Frontal cortex (tissue), 4 donors: ENCODE measurements around the gene THSD7B. TPM values are rescaled to one million over a fixed set of nuclear protein-coding genes. Genes with fewer than 3 reads are reported as not detected.

ENCODE experiments used
- DNase-seq, 2 donors: peaks; one replicate each; pipeline ENCODE4 v3.0.0; 2012; ENCODE audit warnings: low spot score in 2 of 2
- FAIRE-seq: peaks from 2 replicates; lab custom pipeline; 2012; peaks lifted over from hg19 to GRCh38; lab: Jason Lieb, UNC
- total RNA-seq: library from RNA; depleted of rRNA; stranded (reverse); fragments of >200 nt; gene quantifications from one replicate; pipeline ENCODE4 v1.2.3, GENCODE V29; 2014
- donor health status: control.
- donor health status: control.
- donor health status: control.

Gene THSD7B
- total RNA-seq, 1 donor from 2014 or later, result 13.9 TPM

GRCh38 chr2:136796339-136796738, 31.0 kb downstream of the THSD7B start:
- no peak for FAIRE-seq
- no peak for DNase-seq

GRCh38 chr2:136798766-136799165, 33.4 kb downstream of the THSD7B start:
- FAIRE-seq, result no peak
- no peak for DNase-seq

GRCh38 chr2:136801661-136802060, 36.3 kb downstream of the THSD7B start:
- DNase-seq (no peak), FAIRE-seq (no peak)

GRCh38 chr2:136809998-136810397, 44.7 kb downstream of the THSD7B start:
- FAIRE-seq, result no peak
- no peak for DNase-seq

GRCh38 chr2:136818839-136819238, 53.5 kb downstream of the THSD7B start:
- DNase-seq, result no peak
- no peak for FAIRE-seq

- FAIRE-seq (no peak), DNase-seq (no peak)
Observed at GRCh38 chr2:136823291-136823690, 57.9 kb downstream of the THSD7B start.

GRCh38 chr2:136828162-136828561, 62.8 kb downstream of the THSD7B start:
- no peak for DNase-seq
- no peak for FAIRE-seq

- no peak for FAIRE-seq
- DNase-seq, result no peak
Observed at GRCh38 chr2:136828774-136829173, 63.4 kb downstream of the THSD7B start.

GRCh38 chr2:136844546-136844945, 79.2 kb downstream of the THSD7B start:
- DNase-seq (no peak), FAIRE-seq (no peak)

- no peak for DNase-seq
Observed at GRCh38 chr2:136858656-136859055, 93.3 kb downstream of the THSD7B start.

GRCh38 chr2:136860443-136860958, 95.2 kb downstream of the THSD7B start:
- FAIRE-seq (no peak), DNase-seq (no peak)

More at GRCh38 chr2:136858656-136859055, 93.3 kb downstream of the THSD7B start:
- FAIRE-seq, result no peak

GRCh38 chr2:136863468-136863867, 98.1 kb downstream of the THSD7B start:
- no peak for DNase-seq
- no peak for FAIRE-seq

GRCh38 chr2:136863874-136864273, 98.5 kb downstream of the THSD7B start:
- DNase-seq, result no peak
- FAIRE-seq, result no peak

- FAIRE-seq (no peak), DNase-seq (no peak)
Observed at GRCh38 chr2:136871424-136871823, 106.1 kb downstream of the THSD7B start.

- FAIRE-seq (no peak), DNase-seq (no peak)
Observed at GRCh38 chr2:136874258-136874657, 108.9 kb downstream of the THSD7B start.

GRCh38 chr2:136891100-136891499, 125.8 kb downstream of the THSD7B start:
- FAIRE-seq, result no peak
- DNase-seq, result no peak

- FAIRE-seq (no peak), DNase-seq (no peak)
Observed at GRCh38 chr2:136894007-136894634, 128.8 kb downstream of the THSD7B start.

GRCh38 chr2:136901732-136902131, 136.4 kb downstream of the THSD7B start:
- DNase-seq, result no peak
- no peak for FAIRE-seq

- no peak for FAIRE-seq
Observed at GRCh38 chr2:136905779-136906178, 140.4 kb downstream of the THSD7B start.

GRCh38 chr2:136909777-136910176, 144.4 kb downstream of the THSD7B start:
- FAIRE-seq, result no peak
- no peak for DNase-seq

More at GRCh38 chr2:136905779-136906178, 140.4 kb downstream of the THSD7B start:
- DNase-seq, result no peak

- DNase-seq (no peak), FAIRE-seq (no peak)
Observed at GRCh38 chr2:136916131-136916530, 150.8 kb downstream of the THSD7B start.

GRCh38 chr2:136917411-136917881, 152.1 kb downstream of the THSD7B start:
- DNase-seq (no peak), FAIRE-seq (no peak)
